PC-9 (cell line): ENCODE measurements around the gene SORCS2.

Source experiments
- CTCF ChIP-seq: fragments of 200-600 bp; sonication (generic); conservative IDR thresholded peaks from 2 replicates; pipeline ENCODE4 v1.6.1; 2017; ENCODE audit warnings: mixed run types, antibody characterized with exemption, mild to moderate bottlenecking, moderate library complexity
- EZH2 ChIP-seq: fragments of 200-600 bp; sonication (generic); IDR thresholded peaks from 2 replicates; pipeline ENCODE4 v1.8.0; 2017; ENCODE audit warnings: antibody characterized with exemption, low read depth

- TF ChIP-seq CTCF: no peak
- TF ChIP-seq EZH2: no peak
Observed at GRCh38 chr4:7636240-7636508, 443.8 kb downstream of the SORCS2 start.
